Stimulated activated CD8-positive, alpha-beta memory T cell treated with anti-CD3 and anti-CD28 coated beads, Interleukin-4, amount 100 ng/mL, for 1 hour (primary cell): ENCODE results near the gene CCDC30.
A peak's percentile ranks its signal among the peaks of the same experiment; 100 is the strongest.

Experiments
- DNase-seq, 2 donors: peaks; one replicate each; pipeline ENCODE4 v3.0.0-alpha.2; 2020; ENCODE audit warnings: low read depth in 2 of 2, low spot score in 1 of 2

Gene CCDC30

DNA sequence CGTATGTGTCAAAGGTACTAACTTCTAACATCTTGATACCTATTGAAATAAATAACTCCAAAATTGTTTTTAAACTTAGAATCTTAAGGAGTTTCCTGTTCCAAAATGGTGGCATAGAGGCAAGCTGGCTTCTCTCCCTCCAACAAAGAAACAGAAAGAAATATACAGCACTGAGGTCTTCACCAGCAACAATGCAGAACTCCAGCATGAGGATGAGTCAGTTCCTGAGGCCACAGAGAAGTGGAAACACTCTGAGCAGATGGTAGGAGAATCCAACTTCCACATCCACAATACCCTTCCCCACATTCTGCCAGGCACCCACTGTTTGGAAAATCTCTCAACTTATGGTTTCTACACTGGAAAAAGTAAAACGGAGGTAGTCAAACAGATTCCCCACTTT lies 183.0 kb downstream of the CCDC30 start:
- DNase-seq, result no peak

DNA sequence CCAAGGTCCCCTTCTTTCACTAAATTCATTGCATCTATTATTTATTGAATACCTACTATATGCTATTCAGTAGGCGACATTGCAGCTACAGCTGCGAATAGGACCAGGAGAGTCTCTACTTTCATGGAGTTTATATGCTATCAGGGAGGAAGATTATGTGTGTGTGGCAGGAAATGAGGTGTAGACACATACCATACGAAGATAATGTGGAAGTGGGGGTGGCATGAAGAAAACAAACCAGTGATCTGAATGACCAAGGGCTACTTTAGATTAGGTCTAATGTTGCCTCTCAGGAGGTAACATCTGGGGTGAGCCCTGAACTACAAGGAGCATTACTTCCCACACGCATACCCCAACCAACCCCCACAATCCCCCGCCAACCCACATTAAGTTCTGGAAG lies 194.1 kb downstream of the CCDC30 start:
- no peak for DNase-seq

DNA sequence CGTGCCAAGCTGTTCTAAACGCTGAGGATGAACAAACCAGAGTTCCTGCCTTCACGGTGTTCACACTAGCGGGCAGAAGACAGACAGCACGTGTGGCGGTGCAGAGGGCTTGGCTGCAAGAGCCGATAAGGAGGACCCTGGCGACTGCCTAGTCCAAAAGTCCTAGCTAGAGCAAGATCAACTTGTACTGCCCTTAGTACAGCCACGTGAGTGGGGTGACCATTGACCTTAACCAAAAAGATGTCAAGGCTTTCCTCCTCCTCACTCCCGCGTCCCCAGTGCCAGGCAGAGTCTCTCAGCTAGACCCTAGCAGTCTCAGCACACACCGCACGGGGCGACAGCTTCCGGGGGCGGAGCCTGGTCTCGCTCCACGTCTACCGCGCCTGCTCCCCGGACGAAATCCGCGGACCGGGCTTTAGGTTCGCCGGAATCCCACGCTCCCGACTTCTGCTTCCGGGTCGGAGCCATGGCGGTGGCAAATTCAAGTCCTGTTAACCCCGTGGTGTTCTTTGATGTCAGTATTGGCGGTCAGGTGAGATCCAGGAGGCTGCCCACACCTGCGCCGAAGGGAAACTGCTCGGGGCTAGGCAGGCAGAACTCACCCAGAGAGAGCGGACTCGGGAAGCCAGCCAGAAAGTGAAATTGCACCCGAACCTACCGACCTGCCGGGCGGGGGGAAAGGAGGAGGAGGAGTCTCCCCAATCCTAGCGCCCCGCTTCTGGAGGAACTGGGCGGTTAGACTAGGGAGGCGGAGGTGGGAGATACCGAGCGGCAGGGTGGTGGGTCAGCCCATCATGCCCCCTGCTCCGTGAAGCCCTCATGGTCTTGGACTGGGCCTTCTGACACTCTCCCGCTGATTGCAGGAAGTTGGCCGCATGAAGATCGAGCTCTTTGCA lies 195.1 kb downstream of the CCDC30 start, which contains the start of gene PPIH:
Gene PPIH, plus strand, starts transcription at position 443 of the 896 bp plus-strand sequence. Its CDS starts 24 bp downstream, at position 467.
- DNase-seq, result peak; percentile 88

DNA sequence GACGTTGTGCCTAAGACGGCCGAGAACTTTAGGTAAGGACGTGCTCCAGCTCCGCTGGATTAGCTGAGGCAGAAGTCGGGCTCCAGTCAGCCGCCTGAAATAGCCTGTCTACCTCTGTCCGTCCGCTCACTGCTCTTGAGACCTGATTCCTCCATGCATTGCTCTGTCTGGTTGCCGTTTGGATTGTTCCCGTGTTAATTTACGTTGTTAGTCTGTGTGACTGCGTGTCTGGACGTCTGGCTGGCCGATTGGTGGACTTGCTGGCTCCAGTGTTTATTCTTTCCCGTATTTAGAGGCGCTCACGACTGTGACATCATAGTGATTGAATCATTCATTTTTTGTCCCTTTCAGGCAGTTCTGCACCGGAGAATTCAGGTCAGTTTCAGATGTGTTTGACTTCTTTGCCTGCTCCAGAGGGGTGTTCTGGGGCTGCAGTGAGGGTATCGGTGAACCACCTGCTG lies 195.8 kb downstream of the CCDC30 start:
- DNase-seq, result no peak

DNA sequence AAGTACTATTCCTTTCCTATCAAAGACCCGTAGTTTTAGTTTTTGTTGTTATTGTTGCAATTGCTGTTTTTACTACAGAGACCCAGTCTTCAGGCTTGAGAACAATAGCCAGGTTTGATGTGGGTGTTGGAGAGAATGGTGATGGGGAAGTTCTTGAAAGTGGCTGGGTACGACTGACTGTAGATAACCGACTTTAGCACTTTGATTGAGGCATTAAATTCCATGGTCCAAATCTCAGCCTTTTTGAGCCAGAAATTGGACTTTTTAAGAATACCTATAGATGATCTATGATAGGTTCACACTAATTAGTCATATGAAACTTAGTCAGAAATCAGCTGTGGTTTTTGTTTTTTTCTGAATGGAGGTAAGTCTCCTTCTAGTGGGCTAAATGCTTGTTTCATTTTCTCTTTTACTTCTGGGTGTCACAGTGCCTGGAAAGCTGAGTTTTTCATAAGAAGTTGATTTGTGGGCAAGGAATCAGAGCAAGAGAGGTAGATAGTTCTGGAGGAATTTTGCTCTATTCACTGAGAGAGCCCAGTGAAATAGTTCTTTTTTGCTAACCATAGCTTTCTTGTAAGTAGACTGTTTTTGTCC lies 197.9 kb downstream of the CCDC30 start:
- DNase-seq, result no peak

DNA sequence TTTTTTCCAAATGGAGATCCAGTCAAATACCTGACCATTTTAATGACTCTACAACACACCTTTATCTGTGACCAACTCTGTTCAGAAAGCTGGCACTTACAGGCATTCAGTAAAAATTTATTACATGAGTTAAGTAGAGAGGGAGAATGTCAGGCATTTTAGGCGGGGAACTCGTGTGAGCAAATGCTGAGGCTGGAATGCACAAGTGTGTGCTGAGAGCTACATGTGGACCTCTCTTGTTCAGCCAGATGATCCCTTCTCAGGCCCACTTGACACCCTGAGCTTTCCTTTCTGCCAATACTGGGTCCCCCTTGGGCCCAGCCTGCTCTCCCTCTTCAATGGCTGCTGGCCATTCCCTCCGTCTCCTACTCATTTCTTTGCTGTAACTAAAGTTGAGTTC lies 206.8 kb downstream of the CCDC30 start:
- DNase-seq, result no peak

DNA sequence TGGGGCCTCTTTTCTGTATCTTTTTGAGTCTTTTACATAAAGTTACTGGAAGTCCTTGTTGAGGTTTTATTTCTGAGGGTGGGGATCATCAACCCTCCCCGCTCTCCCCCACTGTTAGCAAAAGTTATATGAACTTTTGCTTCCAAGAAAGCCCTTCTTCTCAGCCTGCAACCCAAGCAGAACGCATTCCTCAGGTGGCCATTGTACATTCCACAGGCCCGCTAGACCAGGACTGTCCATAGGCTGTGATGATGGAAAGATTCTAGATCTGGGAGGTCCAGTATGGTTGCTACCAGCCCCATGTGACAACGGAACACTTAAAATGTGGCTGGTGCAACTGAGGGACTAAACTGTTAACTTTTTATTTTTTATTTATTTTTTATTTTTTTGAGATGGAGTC lies 207.3 kb downstream of the CCDC30 start:
- DNase-seq, result no peak

DNA sequence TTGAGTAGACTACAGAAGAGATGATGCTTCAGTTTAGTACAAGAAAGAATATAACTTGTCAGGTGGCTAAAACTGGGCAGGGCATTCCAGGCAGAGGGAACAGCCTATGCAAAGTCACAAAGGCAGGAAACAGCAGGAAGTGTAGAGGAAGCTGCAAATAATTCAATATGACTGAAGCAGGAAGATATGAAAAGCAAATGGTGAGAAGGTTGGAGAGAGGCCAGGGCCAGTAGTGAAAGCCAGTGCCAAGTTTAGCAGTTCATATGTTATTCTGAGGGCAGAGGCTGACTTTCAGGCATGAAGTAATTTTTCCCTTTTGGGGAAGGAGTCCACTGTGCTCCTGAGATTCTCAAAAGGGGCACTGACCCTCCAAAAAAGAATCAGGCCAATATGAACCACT lies 211.1 kb downstream of the CCDC30 start:
- DNase-seq, result no peak

DNA sequence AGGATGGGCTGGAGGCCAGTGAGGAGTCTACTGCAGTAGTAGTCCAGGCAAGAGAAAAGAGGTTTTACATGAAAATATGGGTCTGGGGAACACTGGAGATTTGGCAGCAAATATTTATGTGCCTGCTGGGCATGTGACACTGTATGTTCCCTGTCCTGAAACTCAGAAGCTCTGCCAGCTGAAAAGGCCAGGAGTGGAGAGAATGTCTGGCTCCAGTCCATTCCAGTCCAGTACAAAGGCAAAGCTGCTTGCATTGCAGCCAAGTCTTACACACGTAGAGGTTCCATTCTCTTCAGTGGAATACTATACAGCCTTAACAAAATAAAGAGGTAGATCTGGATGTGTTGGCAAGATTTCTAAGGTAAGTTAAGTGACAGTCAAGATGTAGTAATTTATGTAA lies 211.6 kb downstream of the CCDC30 start:
- no peak for DNase-seq

DNA sequence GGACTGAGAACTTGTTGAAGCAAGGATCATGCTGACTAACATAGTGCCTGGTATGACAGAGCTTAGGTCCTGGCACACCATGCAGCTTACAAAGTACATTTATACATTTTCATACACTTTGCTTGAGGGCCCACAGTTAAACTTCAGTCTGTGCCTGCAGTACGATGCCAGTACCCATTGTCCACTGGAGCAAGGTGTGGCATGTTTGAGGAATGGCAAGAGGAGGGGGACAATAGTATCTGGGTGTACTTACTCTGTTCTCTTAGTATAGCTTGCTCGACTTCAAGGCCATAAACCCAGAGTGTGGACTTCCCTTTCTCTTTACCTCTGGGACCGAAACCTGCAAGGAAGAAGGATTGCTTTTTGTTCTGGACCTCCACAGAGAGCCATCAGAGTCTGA lies 212.4 kb downstream of the CCDC30 start:
- no peak for DNase-seq

DNA sequence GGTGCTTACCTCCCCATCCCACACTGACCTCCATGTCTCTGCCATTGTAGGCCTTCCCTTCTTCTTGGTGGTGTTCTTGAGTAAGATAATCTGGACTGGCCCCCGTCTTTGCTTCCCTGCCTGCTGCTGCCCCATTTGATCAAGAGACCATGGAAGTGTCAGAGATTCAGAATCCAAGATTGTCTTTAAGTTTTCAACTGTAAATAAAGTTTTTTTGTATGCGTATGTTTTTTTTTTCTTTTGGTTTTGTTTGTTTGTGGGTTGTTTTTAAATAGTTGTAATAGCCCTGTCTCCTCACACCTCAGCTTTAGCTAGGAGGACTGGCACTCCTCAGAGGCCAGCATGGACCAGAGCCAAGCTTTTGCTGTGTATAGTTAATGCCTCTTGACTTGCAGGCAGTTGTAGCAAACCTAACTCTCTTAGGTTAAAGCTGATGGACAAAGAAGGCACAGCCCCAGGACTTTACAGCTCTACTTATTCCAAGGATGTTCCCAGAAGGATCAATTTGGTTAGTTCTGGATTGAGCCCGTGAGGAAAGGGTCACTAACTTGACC lies 213.5 kb downstream of the CCDC30 start:
- DNase-seq, result no peak

DNA sequence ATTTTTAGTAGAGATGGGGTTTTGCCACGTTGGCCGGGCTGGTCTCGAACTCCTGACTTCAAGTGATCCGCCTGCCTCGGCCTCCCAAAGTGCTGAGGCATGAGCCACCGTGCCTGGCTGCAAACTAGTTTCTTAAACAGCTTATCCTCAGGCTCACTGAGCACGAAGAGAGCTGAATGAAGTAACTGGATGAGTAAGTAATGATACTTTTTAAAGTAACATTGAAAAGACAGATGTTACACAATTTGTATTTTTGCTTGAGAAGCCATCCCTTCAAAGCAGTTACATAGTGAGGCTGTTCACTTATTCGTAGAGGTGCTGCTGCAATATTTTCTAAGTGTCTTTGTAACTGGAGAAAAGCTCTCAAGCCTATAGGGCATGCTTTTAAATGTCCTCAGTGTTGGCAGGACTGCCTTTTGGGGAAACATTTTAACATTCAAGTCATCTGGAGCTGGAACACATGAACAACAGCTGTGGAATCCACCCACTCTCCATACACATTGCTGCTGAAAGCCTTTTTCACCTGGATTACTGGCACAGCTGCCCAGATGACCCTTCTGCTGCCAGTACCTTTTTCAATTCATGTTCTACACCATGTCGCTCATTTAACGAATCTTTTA lies 216.4 kb downstream of the CCDC30 start:
- DNase-seq, result no peak

DNA sequence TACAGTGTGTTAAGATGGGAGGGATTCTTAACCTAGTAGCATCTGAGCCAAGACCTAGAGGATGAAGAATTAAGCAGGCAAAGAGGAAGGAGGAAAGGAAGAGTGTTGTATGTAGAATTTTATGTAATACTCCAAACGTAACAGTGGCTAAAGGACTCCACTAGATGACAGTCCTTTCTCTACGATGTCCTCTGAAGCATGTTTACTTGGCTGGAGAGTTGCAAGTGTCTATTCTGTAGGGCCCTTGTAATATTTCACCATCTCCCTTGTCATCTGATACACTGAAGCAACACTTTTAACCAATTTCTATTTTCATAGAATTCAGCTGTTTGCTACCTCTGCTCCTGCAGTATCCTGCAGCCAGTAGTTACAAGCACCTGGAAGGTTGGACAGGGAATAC lies 217.0 kb downstream of the CCDC30 start:
- DNase-seq, result no peak

DNA sequence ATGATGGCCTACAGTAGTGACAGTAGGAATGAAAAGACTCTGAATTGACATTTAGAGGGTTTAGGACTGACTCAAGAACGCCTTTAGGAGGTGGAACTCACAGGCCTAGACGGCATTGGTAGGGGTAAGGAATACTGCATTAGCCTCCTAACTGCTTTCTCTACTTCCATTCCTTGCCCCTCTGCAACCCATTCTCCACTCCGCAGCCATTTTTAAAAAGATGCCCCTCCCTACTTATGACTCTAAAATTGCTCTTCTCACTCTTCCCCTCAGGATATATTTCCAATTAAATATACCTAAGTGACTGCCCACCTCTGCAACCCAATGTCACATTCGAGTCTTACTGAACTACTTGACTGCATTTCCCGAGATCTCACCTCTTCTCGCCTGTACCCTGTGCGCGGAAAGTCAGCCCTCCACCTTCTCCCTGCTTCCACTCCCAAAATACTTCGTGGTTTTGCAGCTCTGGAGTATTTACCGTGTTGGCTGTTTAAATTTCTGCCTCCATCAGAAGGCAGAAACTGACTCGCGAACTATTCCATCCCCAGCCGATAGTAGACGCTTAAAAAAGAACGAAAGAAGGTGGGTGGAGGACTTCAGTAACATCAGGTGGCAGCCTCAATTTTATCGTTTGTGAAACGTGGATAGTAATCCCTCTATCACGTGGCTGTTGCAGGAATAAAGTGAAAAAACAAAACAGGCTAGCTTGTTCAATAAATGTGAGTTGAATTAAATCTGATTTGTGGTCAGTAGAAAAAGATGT lies 218.0 kb downstream of the CCDC30 start:
- no peak for DNase-seq

DNA sequence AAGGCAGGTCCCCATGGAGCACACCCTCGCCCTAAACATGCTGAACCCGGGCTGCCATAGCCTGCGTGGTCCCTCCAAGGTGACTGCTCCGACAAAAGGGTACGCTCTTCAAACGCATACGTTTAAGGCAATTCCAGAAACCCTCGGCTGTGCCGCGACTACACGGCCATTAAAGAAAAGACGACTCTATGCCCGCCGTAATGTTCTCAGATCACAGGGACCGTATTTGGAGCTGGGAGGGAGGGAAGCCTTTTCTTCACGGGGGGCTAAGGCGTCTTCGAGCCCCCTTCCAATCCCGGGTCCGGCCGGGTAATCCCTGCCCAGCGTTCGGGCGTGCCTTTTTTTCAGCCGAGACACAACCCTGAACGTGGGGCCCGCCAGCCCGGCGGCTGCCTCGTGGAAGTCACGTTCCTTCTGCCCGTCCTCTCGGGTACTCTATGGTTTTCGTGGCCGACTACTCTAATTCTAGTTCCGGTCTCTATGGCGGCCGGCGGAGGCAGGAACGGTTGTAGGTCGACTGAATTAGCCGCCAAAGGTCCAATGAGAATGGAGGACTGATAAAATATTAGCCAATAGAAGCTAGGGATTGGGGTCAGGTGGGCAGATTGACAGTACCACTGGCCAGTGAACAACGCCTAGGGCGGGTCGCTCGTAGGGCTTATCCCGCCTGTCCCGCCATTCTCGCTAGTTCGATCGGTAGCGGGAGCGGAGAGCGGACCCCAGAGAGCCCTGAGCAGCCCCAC lies 218.8 kb downstream of the CCDC30 start, which contains the start of gene YBX1:
Gene YBX1, plus strand, starts transcription at position 678 of the 743 bp plus-strand sequence. CDS start 148 bp downstream, outside the sequence.
- DNase-seq, result peak; percentile 78 to 90

DNA sequence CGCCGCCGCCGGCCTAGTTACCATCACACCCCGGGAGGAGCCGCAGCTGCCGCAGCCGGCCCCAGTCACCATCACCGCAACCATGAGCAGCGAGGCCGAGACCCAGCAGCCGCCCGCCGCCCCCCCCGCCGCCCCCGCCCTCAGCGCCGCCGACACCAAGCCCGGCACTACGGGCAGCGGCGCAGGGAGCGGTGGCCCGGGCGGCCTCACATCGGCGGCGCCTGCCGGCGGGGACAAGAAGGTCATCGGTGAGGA lies 219.3 kb downstream of the CCDC30 start:
- DNase-seq, result peak in 1 of 2 donors; percentile 9

DNA sequence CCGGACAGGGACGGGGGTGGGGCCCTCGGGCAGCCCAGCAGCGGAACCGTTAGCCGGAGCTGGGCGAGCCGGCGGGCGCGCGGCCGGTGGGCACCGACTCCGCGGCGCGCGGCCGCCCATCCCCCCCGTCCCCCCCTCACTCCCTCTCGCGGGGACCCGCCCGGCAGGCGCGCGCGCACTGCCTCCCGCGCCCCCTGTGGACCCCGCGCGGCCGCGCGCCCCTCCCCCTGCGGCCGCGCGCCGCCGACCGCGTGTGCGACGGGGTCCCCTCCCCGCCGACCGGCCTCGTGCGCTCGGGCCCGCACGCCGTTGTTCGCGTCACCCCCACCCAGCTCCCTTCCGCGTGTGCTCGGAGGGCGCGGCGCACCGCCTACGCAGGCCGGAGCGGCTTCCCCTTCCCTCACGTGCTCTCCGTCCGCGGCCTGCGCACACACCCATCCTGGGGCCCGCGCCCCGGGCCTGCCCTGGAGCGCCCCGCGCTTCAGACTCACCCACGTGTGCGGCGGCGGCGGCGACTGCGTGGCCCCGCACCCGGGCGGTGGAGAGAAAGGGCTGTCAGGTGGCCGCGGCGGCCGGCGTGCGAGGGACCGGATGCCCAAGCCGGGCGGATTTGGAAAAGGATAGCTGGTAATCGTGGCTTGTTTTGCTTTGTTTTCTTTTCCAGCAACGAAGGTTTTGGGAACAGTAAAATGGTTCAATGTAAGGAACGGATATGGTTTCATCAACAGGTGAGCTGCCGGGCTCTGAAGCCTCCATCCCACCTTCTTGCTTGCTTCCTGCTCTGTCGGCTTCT lies 219.8 kb downstream of the CCDC30 start:
- DNase-seq, result peak; percentile 20

DNA sequence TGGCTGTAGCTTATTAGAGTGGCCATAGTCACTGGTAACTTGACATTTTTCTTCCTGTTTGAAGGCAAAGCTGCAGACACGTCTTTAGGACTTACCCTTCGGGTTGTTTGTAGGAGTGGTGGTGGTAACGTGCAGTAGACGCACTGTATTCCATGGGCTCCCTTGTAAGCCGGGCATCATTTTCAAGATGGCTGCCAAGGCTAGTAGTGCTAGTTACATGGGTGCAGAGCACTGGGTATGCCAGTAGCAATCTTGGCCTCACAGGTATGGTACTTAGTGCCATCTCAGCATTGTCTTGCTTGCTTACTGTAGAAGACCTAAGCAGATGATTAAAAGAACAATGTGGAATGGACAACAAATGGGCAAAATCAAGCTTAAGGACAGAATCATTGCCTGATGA lies 221.1 kb downstream of the CCDC30 start:
- no peak for DNase-seq

DNA sequence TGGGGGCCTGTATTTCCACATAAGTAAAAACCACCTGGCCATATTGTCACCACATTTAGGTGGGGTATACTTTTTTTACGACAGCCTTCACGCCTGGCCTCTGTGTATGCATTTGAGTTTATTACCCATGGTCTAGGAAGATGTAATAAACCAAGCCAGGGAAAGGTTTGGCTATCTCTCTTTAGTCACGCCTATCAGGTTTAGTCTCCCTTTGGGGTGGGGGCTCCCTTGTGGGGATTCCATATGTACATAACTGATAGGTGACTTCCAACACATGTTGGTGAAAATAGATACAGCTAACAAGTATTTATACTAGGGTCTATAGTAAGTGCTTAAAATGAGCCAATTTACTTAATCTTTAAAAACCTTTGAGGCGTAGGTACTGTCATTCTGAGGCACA lies 223.3 kb downstream of the CCDC30 start:
- no peak for DNase-seq

DNA sequence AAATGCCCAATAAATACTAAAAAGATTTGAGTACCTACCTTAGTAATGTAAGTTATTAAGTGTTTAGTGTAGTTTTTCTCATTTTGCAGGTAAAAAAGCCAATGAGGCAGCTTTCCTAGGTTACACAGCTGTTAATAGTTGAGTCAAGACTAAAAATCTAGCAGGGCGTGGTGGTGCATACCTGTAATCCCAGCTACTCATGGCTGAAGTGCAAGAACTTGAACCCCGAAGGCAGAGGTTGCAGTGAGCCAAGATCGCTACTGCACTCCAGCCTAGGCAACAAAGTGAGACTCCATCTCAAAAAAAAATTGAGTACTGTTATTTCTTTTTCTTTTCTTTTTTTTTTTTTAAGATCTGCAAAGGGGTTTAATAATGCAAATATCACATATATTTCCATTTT lies 226.8 kb downstream of the CCDC30 start:
- DNase-seq, result no peak
